T1000 (cell line): ENCODE results near the gene UBALD1.
"Not testable (repeated sequence)": the region's sequence is repeated elsewhere in the genome, so short reads cannot be mapped to it uniquely, and the experiment has no call there.

Experiments used
- DNase-seq: peaks from one replicate; lab custom pipeline; 2025; ENCODE audit warnings: mixed read lengths; lab: John Stamatoyannopoulos, UW

Gene UBALD1

DNA sequence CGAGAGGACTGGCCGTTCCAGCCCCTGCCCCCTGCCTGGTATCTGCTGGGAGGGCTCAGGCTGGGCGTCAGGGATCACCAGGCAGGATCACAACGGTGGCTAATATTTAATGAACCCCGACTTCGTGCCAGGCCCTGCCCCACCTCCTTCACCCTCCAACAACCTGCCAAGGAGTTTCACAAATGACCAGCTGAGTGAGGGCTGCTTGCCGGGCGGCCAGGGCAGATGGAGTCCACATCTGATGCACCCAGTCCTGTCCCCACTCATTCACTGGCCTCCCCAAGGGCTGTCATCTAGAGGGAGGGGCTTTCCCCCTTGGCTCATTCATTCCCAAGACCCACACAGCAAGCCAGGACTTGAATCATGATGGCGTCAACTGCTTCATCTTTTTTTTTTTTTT, 17.5 kb downstream of the UBALD1 start:
- DNase-seq = no peak

GRCh38 chr16:4594433-4595410, 20.0 kb downstream of the UBALD1 start:
- no peak for DNase-seq

- DNase-seq = no peak
These were observed 21.6 kb downstream of the UBALD1 start for GRCh38 chr16:4593086-4593485.

DNA sequence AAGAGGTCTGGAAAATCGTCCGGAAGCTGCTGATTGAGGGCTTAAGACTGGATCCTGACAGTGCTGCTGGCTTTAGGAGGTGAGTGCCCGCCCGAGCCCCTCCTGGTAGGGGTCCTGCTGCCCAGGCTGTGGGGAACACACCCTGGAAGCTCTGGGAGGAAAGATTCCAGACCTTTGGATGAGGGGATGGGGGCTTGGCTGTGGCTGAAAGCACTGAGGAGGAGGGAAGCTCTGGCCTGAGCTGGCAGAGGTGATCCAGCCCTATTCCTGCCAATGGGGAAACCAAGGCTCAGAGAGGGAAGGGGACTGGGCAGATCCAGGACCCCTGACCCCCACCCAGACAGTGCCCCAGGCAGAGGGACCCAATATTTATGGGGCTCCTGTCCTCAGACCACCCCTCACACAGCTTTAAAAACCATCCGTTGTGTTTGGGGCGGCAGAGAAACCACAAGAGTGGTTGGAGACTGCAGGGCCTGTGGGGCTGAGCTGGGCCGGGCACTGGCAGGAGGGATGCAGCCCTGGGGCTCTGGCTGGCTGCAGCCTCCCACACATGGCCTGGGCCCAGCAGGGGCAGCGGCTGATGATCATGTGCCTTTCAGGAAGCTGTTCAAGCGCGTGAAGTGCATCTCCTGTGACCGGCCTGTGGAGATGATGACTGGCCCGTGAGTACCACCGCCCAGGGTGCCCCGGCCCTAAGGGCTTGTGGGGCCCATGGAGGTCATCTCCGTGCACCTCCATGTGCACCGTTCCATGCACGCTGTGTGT, 22.8 kb downstream of the UBALD1 start:
- no peak for DNase-seq

DNA sequence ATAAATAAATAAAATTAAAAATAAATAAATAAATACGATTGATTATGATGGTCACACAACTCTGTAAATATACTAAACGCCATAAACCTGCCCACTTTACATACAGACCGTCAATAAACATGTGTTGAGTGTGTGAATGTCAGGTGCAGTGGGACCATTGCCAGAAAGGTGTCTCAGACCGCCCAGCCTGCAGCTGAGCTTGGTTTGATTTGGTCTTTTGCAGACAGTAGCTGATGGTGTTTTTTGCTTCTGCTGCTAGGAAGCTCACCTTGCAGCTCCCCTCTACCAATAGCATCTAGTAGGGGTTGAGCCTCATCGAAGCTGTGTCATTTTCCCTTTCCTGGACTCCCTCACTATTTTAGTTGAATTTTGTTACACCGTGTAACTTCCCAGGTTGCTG, 23.5 kb downstream of the UBALD1 start:
- no peak for DNase-seq

GRCh38 chr16:4588961-4589360, 25.7 kb downstream of the UBALD1 start:
- no peak for DNase-seq

DNA sequence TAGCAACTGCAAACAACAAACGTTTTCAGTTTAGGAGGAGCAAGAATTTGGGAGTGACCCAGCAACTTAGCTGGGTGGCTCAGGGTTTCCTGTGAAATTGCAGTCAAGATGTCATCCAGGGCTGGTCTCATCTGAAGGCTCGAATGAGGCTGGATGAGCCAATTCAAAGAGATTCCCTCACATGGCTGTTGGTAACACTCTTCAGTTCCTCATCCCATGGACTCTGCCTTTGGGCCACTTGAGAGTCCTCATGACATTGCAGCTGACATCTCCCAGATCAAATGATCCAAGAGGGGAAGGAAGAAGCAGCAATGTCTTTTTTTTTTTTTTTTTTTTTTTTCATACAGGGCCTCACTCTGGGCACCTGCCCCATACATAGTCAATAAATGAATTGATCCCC, 26.3 kb downstream of the UBALD1 start:
- DNase-seq = no peak

- DNase-seq = no peak
These were observed 28.4 kb downstream of the UBALD1 start for GRCh38 chr16:4586291-4586690.

DNA sequence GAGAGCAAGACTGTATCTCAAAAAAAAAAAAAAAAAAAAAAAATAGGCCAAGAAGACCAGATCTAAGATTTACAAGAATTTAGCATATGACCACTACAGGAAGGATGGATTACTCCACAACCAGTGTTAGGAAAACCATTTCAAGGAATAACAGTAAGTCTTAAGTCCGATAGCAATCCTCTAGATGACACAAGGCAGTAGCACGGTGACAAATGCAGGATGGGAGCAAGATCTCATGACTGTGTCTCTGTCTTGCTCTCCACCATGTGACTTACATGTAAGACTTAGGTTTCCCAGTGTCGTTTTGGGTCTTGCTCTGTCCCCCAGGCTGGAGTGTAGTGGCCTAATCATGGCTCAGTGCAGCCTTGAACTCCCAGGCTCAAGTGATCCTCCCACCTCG, 30.8 kb downstream of the UBALD1 start:
- DNase-seq = no peak

GRCh38 chr16:4580250-4580649, 34.4 kb downstream of the UBALD1 start:
- DNase-seq = no peak

GRCh38 chr16:4578961-4579530, 35.6 kb downstream of the UBALD1 start:
- no peak for DNase-seq

- no peak for DNase-seq
These were observed 38.7 kb downstream of the UBALD1 start for GRCh38 chr16:4576008-4576407.

DNA sequence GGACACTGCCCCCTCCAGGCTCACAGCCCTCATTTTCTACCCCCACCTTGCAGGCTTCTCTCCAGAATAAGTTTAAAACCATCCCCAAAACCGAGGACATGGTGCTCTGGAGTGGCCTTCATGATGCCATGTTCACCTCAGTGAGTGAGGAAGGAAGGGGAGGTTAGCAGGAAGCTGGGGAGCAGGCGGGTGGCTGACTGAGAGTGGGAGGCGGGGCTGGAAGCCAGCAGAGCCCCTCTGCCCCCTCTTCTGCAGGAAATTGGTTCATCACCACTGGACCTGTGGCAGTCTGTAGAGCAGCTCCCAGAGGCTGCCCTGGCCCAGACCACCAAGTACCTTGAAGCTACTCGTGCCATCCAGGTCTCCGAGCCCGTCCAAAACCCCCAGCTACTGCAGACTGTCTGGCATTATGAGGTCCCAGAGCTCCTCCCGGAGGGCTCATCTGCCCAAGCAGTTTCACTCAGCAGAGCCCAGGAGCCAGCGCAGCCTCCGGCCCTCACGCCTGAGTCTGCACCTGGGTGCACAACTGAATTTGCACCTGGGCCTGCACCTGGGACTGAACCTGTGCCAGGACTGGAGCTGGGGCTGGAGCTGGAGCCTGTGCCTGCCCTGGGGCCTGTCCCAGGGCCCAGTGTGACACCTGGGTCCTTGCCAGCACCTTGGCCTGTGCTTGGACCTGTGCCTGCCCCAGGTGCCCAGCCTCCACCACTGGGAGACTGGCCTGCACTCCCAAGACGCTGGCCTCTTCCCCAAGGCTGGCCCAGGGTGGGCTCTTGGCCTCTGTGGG, 39.6 kb downstream of the UBALD1 start:
- no peak for DNase-seq

DNA sequence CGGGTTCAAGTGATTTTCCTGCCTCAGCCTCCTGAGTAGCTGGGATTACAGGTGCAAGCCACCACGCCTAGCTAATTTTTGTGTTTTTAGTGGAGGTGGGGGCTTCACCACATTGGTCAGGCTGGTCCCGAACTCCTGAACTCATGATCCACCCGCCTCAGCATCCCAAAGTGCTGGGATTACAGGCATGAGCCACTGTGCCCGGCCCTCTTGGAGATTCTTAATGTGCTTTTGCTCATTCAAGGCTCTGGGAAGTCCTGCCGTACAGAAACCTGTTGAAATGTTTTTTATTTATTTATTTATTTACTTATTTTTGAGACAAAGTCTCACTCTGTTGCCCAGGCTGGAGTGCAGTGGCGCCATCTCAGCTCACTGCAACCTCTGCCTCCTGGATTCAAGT, 40.8 kb downstream of the UBALD1 start:
- not testable (repeated sequence) for DNase-seq

GRCh38 chr16:4572715-4573114, 42.0 kb downstream of the UBALD1 start:
- no peak for DNase-seq

DNA sequence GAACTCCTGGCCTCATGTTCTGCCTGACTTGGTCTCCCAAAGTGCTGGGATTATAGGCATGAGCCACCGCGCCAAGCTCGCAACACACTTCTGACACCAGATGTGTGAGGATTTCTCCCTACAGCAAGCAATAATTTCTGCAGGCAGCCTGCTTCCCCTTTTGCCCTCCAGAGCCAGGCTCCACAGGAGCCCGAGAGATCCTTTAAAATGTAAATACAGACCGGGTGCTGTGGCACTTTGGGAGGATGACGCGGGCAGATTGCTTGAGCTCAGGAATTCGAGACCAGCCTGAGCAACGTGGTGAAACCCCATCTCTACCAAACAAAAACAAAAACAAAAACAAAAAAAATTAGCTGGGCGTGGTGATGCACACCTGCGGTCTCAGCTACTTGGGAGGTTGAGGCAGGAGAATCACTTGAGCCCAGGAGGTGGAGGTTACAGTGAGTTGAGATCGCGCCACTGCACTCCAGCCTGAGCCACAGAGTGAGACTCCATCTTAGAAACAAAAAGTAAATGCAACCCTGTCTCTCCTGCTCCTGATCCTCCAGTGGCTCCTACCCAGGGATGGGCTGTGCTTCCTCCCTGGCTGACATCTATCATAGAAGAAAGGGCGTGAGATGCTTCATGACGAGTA, 43.9 kb downstream of the UBALD1 start:
- DNase-seq = no peak

DNA sequence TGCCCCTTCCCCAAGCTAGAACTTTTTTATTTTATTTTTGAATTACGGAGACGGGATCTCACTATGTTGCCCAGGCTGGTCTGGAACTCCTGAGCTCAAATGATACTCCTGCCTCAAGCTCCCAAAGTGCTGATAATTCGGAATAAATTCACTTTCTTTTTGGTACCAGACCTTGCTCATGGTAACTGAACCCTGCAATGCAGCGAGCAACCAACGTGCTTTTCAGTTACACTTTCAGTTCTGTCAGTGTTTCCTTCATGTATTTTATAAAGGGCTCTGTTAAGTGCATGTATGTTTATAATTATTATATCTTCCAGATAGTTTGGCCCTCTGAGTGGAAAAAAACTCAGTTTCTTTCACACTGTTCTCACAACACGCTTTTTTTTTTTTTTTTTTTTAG, 44.6 kb downstream of the UBALD1 start:
- no peak for DNase-seq

DNA sequence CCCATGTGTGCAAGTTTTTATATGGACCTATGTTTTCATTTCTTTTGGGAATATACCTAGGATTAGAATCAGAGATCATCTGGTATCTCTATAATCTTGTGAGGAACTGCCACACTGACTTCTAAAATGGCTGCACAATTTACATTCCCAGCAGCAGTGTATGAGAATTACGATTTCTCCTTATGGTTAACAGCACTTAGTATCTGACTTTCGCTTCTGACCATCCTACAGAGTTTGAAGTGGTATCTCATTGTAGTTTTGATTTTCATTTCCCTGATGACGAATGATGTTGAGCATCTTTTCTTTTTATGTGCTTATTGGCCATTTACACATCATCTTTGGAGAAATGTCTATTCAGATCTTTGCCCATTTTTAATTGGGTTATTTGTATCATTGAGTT, 48.5 kb downstream of the UBALD1 start:
- DNase-seq = no peak

- no peak for DNase-seq
These were observed 49.9 kb downstream of the UBALD1 start for GRCh38 chr16:4564661-4565267.

- no peak for DNase-seq
These were observed 53.1 kb downstream of the UBALD1 start for GRCh38 chr16:4561596-4561995.
